GM23338 (cell line): Measurements from ENCODE around the gene ARRDC1. TPM values are rescaled to one million over a fixed set of nuclear protein-coding genes. Genes with fewer than 3 reads are reported as not detected.

Source experiments
- ATAC-seq: fragments of 200-7000 bp; cut with Tn5 transposase; 3 replicates; pipeline ENCODE4 v1.9.1; 2020
- DNase-seq: peaks from one replicate; pipeline ENCODE4 v3.0.0-alpha.2; 2015; ENCODE audit warnings: low spot score
- H2AFZ ChIP-seq: fragments of 200-600 bp; sonication (generic); 2 replicates; pipeline ENCODE4 v1.8.0; 2016; ENCODE audit warnings: antibody characterized with exemption, mild to moderate bottlenecking, moderate library complexity
- H3F3A ChIP-seq: fragments of 200-600 bp; sonication (generic); replicated peaks from 2 replicates; pipeline ENCODE4 v1.8.0; 2017; ENCODE audit warnings: antibody characterized with exemption, mixed run types, low read depth
- H3K27ac ChIP-seq: fragments of 200-600 bp; sonication (generic); 2 replicates; pipeline ENCODE4 v1.6.1; 2016; ENCODE audit warnings: low read depth
- H3K27me3 ChIP-seq: fragments of 200-600 bp; sonication (generic); 2 replicates; pipeline ENCODE4 v1.8.0; 2016; ENCODE audit warnings: mild to moderate bottlenecking, mixed run types, moderate library complexity; ENCODE audit not compliant: insufficient read depth
- H3K36me3 ChIP-seq: fragments of 200-600 bp; sonication (generic); 2 replicates; pipeline ENCODE4 v1.8.0; 2016; ENCODE audit warnings: mild to moderate bottlenecking; ENCODE audit not compliant: insufficient read depth
- H3K4me1 ChIP-seq: fragments of 200-600 bp; sonication (generic); 2 replicates; pipeline ENCODE4 v1.8.0; 2016; ENCODE audit warnings: mild to moderate bottlenecking, moderate library complexity; ENCODE audit not compliant: insufficient read depth
- H3K4me2 ChIP-seq: fragments of 200-600 bp; sonication (generic); 2 replicates; pipeline ENCODE4 v1.7.1; 2017; ENCODE audit warnings: mixed run types
- H3K4me3 ChIP-seq: fragments of 200-600 bp; sonication (generic); 2 replicates; pipeline ENCODE4 v1.6.1; 2016; ENCODE audit warnings: mixed run types
- H3K79me2 ChIP-seq: fragments of 200-600 bp; sonication (generic); replicated peaks from 2 replicates; pipeline ENCODE4 v1.8.0; 2017; ENCODE audit warnings: mild to moderate bottlenecking; ENCODE audit not compliant: insufficient read depth
- H3K9me2 ChIP-seq: fragments of 200-600 bp; sonication (generic); 2 replicates; pipeline ENCODE4 v1.8.0; 2017; ENCODE audit not compliant: insufficient read depth
- H4K20me1 ChIP-seq: fragments of 200-600 bp; sonication (generic); replicated peaks from 2 replicates; pipeline ENCODE4 v1.8.0; 2017; ENCODE audit warnings: mild to moderate bottlenecking; ENCODE audit not compliant: insufficient read depth
- H3K27ac Mint-ChIP-seq: 2 replicates; pipeline ENCODE4 v1.8.0; 2020; ENCODE audit warnings: inconsistent platforms, mild to moderate bottlenecking, moderate library complexity, mixed read lengths
- H3K27me3 Mint-ChIP-seq: 3 replicates; pipeline ENCODE4 v1.8.0; 2022; ENCODE audit warnings: low read depth, mild to moderate bottlenecking, moderate library complexity, mixed read lengths, inconsistent platforms; ENCODE audit not compliant: insufficient read depth, poor library complexity
- H3K36me3 Mint-ChIP-seq: 3 replicates; pipeline ENCODE4 v1.8.0; 2021; ENCODE audit warnings: low read depth, mild to moderate bottlenecking, inconsistent platforms, moderate library complexity, mixed read lengths
- H3K4me1 Mint-ChIP-seq: 3 replicates; pipeline ENCODE4 v1.8.0; 2020; ENCODE audit warnings: mild to moderate bottlenecking, inconsistent platforms, mixed read lengths
- H3K4me3 Mint-ChIP-seq: 3 replicates; pipeline ENCODE4 v1.8.0; 2021; ENCODE audit warnings: moderate library complexity, mild to moderate bottlenecking, inconsistent platforms, mixed read lengths
- H3K9me3 Mint-ChIP-seq: 3 replicates; pipeline ENCODE4 v1.8.0; 2020; ENCODE audit warnings: moderate library complexity, mild to moderate bottlenecking, inconsistent platforms, mixed read lengths
- CREB1 ChIP-seq: fragments of 250-450 bp; sonication (Bioruptor Pico); IDR thresholded peaks from 2 replicates; pipeline ENCODE4 v1.5.0; 2020; ENCODE audit warnings: low read depth, mild to moderate bottlenecking, moderate library complexity
- EZH2phosphoT487 ChIP-seq: fragments of 200-600 bp; sonication (generic); IDR thresholded peaks from one replicate; pipeline ENCODE4 v1.8.1; 2018; ENCODE audit warnings: antibody characterized with exemption; ENCODE audit not compliant: unreplicated experiment
- JUNB ChIP-seq: IDR thresholded peaks from one replicate; pipeline ENCODE4 v1.6.1; 2016; ENCODE audit warnings: antibody characterized with exemption; ENCODE audit not compliant: unreplicated experiment
- NANOG ChIP-seq: IDR thresholded peaks from 2 replicates; pipeline ENCODE4 v1.6.1; 2016; ENCODE audit warnings: antibody characterized with exemption, borderline replicate concordance
- POLR2AphosphoS5 ChIP-seq: IDR thresholded peaks from 2 replicates; pipeline ENCODE4 v1.6.1; 2016; ENCODE audit warnings: antibody characterized with exemption, low read depth
- STAT1 ChIP-seq: IDR thresholded peaks from one replicate; pipeline ENCODE4 v1.6.1; 2016; ENCODE audit warnings: antibody characterized with exemption; ENCODE audit not compliant: unreplicated experiment
- ZNF331 ChIP-seq: fragments of 250-450 bp; sonication (Bioruptor Pico); IDR thresholded peaks from 2 replicates; pipeline ENCODE4 v1.5.0; 2020; ENCODE audit warnings: low read depth, mild to moderate bottlenecking, moderate library complexity
- polyA plus RNA-seq: library from polyadenylated mRNA; unstranded; fragments of >200 nt; fragmentation: Nextera tagmentation; extraction: Ambion mirVana; gene quantifications from 2 replicates; pipeline ENCODE4 v1.2.1, GENCODE V29; 2016
- total RNA-seq: library from RNA; depleted of rRNA; stranded (reverse); fragments of >200 nt; shearing (Covaris generic); gene quantifications from 2 replicates; pipeline ENCODE4 v1.2.3, GENCODE V29; 2014
- TF ChIP-seq, protein P1 (sequence below): fragments of 250-450 bp; sonication (Bioruptor Pico); IDR thresholded peaks from 2 replicates; pipeline ENCODE4 v1.5.0; 2020; ENCODE audit warnings: mild to moderate bottlenecking, moderate library complexity
- TF ChIP-seq, protein P2 (sequence below), 2 experiments: fragments of 200-600 bp in 1 of 2; sonication (generic) in 1 of 2; conservative IDR thresholded peaks; 2 replicates each; pipeline versions ENCODE4 v1.5.1 to v1.6.1; 2016 to 2017; ENCODE audit warnings: antibody characterized with exemption in 2 of 2, low read depth in 2 of 2, mild to moderate bottlenecking in 2 of 2, moderate library complexity in 1 of 2
- TF ChIP-seq, protein P3 (sequence below): IDR thresholded peaks from 2 replicates; pipeline ENCODE4 v1.6.1; 2016; ENCODE audit warnings: antibody characterized with exemption

ARRDC1 gene
- total and polyA plus RNA-seq, 2 experiments from 2014 or later: 36.6 to 63.8 TPM

DNA sequence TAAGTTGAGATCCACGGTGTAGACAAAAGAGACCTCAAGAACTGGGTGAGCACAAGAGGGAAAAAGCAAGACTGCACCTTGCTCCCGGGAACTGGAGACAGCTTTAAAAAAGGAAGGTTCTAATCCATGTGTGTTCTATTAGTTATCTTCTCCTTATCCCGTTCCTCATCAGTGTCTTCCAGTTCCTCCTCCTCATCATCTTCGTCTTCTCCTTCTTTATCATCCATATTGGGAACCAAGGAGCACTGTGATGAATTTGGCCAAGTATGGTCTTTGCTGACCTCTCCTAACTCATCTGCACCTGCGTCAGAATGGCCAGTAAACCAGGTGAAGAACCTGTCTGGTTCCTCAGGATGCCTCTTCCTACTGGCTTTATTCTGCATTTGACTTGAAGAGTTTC, 35.4 kb downstream of the ARRDC1 start:
- Histone ChIP-seq H3K27me3 (no peaks in the 10 kb centered on the region), H3K27ac (0 out of 2 replicates have a peak overlapping the region, but pooled peaks have one; percentile 17), H3F3A (no peaks in the 10 kb centered on the region; the same call in 1 of the 2 replicates), H3K36me3 (no peaks in the 10 kb centered on the region), H3K4me2 (no peak overlapping the region), H3K4me1 (no peaks in the 10 kb centered on the region; the same call in 1 of the 2 replicates), H3K4me3 (no peak overlapping the region), H3K79me2 (peaks cover 100% of the 10 kb centered on the region), H3K9me2 (no peaks in the 10 kb centered on the region), H4K20me1 (peaks cover 84% of the 10 kb centered on the region), H2AFZ (no peak overlapping the region)
- H3K36me3 Mint-ChIP-seq: peaks cover 10% of the 10 kb centered on the region
- no peaks in the 10 kb centered on the region for H3K9me3 Mint-ChIP-seq
- H3K4me3 Mint-ChIP-seq: no peak overlapping the region; the same call in 2 of the 3 replicates
- no peak overlapping the region for H3K27ac Mint-ChIP-seq
- ATAC-seq (no peak), DNase-seq (no peak)
- TF ChIP-seq, protein P1, sequence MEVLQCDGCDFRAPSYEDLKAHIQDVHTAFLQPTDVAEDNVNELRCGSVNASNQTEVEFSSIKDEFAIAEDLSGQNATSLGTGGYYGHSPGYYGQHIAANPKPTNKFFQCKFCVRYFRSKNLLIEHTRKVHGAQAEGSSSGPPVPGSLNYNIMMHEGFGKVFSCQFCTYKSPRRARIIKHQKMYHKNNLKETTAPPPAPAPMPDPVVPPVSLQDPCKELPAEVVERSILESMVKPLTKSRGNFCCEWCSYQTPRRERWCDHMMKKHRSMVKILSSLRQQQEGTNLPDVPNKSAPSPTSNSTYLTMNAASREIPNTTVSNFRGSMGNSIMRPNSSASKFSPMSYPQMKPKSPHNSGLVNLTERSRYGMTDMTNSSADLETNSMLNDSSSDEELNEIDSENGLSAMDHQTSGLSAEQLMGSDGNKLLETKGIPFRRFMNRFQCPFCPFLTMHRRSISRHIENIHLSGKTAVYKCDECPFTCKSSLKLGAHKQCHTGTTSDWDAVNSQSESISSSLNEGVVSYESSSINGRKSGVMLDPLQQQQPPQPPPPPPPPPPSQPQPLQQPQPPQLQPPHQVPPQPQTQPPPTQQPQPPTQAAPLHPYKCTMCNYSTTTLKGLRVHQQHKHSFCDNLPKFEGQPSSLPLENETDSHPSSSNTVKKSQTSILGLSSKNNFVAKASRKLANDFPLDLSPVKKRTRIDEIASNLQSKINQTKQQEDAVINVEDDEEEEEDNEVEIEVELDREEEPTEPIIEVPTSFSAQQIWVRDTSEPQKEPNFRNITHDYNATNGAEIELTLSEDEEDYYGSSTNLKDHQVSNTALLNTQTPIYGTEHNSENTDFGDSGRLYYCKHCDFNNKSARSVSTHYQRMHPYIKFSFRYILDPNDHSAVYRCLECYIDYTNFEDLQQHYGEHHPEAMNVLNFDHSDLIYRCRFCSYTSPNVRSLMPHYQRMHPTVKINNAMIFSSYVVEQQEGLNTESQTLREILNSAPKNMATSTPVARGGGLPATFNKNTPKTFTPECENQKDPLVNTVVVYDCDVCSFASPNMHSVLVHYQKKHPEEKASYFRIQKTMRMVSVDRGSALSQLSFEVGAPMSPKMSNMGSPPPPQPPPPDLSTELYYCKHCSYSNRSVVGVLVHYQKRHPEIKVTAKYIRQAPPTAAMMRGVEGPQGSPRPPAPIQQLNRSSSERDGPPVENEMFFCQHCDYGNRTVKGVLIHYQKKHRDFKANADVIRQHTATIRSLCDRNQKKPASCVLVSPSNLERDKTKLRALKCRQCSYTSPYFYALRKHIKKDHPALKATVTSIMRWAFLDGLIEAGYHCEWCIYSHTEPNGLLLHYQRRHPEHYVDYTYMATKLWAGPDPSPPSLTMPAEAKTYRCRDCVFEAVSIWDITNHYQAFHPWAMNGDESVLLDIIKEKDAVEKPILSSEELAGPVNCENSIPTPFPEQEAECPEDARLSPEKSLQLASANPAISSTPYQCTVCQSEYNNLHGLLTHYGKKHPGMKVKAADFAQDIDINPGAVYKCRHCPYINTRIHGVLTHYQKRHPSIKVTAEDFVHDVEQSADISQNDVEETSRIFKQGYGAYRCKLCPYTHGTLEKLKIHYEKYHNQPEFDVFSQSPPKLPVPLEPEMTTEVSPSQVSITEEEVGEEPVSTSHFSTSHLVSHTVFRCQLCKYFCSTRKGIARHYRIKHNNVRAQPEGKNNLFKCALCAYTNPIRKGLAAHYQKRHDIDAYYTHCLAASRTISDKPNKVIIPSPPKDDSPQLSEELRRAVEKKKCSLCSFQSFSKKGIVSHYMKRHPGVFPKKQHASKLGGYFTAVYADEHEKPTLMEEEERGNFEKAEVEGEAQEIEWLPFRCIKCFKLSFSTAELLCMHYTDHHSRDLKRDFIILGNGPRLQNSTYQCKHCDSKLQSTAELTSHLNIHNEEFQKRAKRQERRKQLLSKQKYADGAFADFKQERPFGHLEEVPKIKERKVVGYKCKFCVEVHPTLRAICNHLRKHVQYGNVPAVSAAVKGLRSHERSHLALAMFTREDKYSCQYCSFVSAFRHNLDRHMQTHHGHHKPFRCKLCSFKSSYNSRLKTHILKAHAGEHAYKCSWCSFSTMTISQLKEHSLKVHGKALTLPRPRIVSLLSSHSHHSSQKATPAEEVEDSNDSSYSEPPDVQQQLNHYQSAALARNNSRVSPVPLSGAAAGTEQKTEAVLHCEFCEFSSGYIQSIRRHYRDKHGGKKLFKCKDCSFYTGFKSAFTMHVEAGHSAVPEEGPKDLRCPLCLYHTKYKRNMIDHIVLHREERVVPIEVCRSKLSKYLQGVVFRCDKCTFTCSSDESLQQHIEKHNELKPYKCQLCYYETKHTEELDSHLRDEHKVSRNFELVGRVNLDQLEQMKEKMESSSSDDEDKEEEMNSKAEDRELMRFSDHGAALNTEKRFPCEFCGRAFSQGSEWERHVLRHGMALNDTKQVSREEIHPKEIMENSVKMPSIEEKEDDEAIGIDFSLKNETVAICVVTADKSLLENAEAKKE (CRISPR knock-in tag): no peak
- TF ChIP-seq EZH2phosphoT487: no peak
- TF ChIP-seq, protein P2, sequence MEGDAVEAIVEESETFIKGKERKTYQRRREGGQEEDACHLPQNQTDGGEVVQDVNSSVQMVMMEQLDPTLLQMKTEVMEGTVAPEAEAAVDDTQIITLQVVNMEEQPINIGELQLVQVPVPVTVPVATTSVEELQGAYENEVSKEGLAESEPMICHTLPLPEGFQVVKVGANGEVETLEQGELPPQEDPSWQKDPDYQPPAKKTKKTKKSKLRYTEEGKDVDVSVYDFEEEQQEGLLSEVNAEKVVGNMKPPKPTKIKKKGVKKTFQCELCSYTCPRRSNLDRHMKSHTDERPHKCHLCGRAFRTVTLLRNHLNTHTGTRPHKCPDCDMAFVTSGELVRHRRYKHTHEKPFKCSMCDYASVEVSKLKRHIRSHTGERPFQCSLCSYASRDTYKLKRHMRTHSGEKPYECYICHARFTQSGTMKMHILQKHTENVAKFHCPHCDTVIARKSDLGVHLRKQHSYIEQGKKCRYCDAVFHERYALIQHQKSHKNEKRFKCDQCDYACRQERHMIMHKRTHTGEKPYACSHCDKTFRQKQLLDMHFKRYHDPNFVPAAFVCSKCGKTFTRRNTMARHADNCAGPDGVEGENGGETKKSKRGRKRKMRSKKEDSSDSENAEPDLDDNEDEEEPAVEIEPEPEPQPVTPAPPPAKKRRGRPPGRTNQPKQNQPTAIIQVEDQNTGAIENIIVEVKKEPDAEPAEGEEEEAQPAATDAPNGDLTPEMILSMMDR (conservative IDR thresholded peaks at IDR 0.05; ENCODE audit: low read depth in 2 of 2): no peak
- no peak for TF ChIP-seq ZNF331
- TF ChIP-seq STAT1: no peak
- TF ChIP-seq, protein P3, sequence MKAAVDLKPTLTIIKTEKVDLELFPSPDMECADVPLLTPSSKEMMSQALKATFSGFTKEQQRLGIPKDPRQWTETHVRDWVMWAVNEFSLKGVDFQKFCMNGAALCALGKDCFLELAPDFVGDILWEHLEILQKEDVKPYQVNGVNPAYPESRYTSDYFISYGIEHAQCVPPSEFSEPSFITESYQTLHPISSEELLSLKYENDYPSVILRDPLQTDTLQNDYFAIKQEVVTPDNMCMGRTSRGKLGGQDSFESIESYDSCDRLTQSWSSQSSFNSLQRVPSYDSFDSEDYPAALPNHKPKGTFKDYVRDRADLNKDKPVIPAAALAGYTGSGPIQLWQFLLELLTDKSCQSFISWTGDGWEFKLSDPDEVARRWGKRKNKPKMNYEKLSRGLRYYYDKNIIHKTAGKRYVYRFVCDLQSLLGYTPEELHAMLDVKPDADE: no peak
- TF ChIP-seq NANOG: no peak
- TF ChIP-seq POLR2AphosphoS5: no peak
- TF ChIP-seq CREB1 (CRISPR knock-in tag): no peak
- no peak for TF ChIP-seq JUNB
- H3K27me3 Mint-ChIP-seq: peaks cover 5% of the 10 kb centered on the region
- H3K4me1 Mint-ChIP-seq: peaks cover 9% of the 10 kb centered on the region; the same call in 2 of the 3 replicates
